ENCODE measurements around the gene WDR88. TPM values are rescaled to one million over a fixed set of nuclear protein-coding genes. Genes with fewer than 3 reads are reported as not detected.

Gene WDR88
- total and polyA plus RNA-seq, 2 experiments from 2014 or later, result not detected

DNA sequence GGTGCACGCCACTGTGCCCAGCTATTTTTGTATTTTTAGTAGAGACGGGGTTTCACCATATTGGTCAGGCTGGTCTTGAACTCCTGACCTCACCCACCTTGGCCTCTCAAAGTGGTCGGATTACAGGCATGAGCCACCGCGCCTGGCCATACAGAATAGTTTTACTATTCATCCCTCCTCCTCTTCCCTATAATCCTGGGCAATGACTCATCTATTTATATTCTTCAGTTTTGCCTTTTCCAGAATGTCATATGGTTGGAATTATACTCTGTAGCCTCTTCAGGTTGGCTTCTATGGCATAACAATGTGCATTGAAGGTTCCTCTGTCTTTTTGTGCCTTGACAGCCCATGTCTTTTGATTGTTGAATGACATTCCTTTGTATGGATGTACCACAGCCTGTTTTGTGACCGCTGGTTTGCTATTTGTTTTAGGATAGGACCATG lies 40.0 kb downstream of the WDR88 start:
- Mint-ChIP-seq H3K27ac (no peak overlapping the region), H3K36me3 (ENCODE audit: low read depth) (peaks cover 13% of the 10 kb centered on the region; the same call in 2 of the 3 replicates), H3K4me3 (no peak overlapping the region), H3K27me3 (ENCODE audit: insufficient read depth, low read depth, poor library complexity) (peaks cover 16% of the 10 kb centered on the region), H3K9me3 (peaks cover 25% of the 10 kb centered on the region), H3K4me1 (peaks cover 10% of the 10 kb centered on the region; the same call in 2 of the 3 replicates)
- Histone ChIP-seq H4K20me1 (replicated peaks; ENCODE audit: insufficient read depth) (peaks cover 4% of the 10 kb centered on the region; the same call in 1 of the 2 replicates), H3K27ac (ENCODE audit: low read depth) (no peak overlapping the region), H3K4me1 (ENCODE audit: insufficient read depth) (peaks cover 3% of the 10 kb centered on the region), H3K4me2 (no peak overlapping the region), H2AFZ (no peak overlapping the region), H3K9me2 (ENCODE audit: insufficient read depth) (no peaks in the 10 kb centered on the region), H3K79me2 (replicated peaks; ENCODE audit: insufficient read depth) (no peaks in the 10 kb centered on the region; the same call in 1 of the 2 replicates), H3F3A (replicated peaks; ENCODE audit: low read depth) (no peaks in the 10 kb centered on the region), H3K27me3 (ENCODE audit: insufficient read depth) (no peaks in the 10 kb centered on the region), H3K36me3 (ENCODE audit: insufficient read depth) (no peaks in the 10 kb centered on the region), H3K4me3 (no peak overlapping the region)
- ATAC-seq, result no peak
- TF ChIP-seq, protein P1, sequence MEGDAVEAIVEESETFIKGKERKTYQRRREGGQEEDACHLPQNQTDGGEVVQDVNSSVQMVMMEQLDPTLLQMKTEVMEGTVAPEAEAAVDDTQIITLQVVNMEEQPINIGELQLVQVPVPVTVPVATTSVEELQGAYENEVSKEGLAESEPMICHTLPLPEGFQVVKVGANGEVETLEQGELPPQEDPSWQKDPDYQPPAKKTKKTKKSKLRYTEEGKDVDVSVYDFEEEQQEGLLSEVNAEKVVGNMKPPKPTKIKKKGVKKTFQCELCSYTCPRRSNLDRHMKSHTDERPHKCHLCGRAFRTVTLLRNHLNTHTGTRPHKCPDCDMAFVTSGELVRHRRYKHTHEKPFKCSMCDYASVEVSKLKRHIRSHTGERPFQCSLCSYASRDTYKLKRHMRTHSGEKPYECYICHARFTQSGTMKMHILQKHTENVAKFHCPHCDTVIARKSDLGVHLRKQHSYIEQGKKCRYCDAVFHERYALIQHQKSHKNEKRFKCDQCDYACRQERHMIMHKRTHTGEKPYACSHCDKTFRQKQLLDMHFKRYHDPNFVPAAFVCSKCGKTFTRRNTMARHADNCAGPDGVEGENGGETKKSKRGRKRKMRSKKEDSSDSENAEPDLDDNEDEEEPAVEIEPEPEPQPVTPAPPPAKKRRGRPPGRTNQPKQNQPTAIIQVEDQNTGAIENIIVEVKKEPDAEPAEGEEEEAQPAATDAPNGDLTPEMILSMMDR (conservative IDR thresholded peaks at IDR 0.05; ENCODE audit: low read depth in 2 of 2), result no peak
- TF ChIP-seq ZNF331 (CRISPR knock-in tag; IDR thresholded peaks at IDR 0.05; ENCODE audit: low read depth) (no peak), EZH2 (IDR thresholded peaks at IDR 0.05; ENCODE audit: low read depth, unreplicated experiment) (no peak)
- DNase-seq (ENCODE audit: low spot score), result no peak

- H3K4me3 ChIP-seq, result no peak overlapping the region
- H4K20me1 ChIP-seq (replicated peaks; ENCODE audit: insufficient read depth), result peaks cover 4% of the 10 kb centered on the region; the same call in 1 of the 2 replicates
- H3K27ac Mint-ChIP-seq, result no peak overlapping the region
- H3K36me3 ChIP-seq (ENCODE audit: insufficient read depth), result no peaks in the 10 kb centered on the region
- ATAC-seq (no peak), DNase-seq (ENCODE audit: low spot score) (no peak)
- H3F3A ChIP-seq (replicated peaks; ENCODE audit: low read depth), result peaks cover 5% of the 10 kb centered on the region; the same call in 1 of the 2 replicates
- H2AFZ ChIP-seq, result no peak overlapping the region
- H3K79me2 ChIP-seq (replicated peaks; ENCODE audit: insufficient read depth), result no peaks in the 10 kb centered on the region; the same call in 1 of the 2 replicates
- H3K4me1 ChIP-seq (ENCODE audit: insufficient read depth), result peaks cover 8% of the 10 kb centered on the region
- H3K27me3 ChIP-seq (ENCODE audit: insufficient read depth), result peaks cover 15% of the 10 kb centered on the region
- no peak overlapping the region; the same call in 2 of the 3 replicates for H3K4me3 Mint-ChIP-seq
- peaks cover 14% of the 10 kb centered on the region; the same call in 2 of the 3 replicates for H3K4me1 Mint-ChIP-seq
- no peaks in the 10 kb centered on the region for H3K9me2 ChIP-seq (ENCODE audit: insufficient read depth)
- H3K27me3 Mint-ChIP-seq (ENCODE audit: insufficient read depth, low read depth, poor library complexity), result peaks cover 19% of the 10 kb centered on the region
- no peak for TF ChIP-seq EZH2 (IDR thresholded peaks at IDR 0.05; ENCODE audit: low read depth, unreplicated experiment)
- no peak for TF ChIP-seq EZH2phosphoT487 (IDR thresholded peaks at IDR 0.05; ENCODE audit: unreplicated experiment)
- no peak for TF ChIP-seq ZNF462 (CRISPR knock-in tag; IDR thresholded peaks at IDR 0.05)
- TF ChIP-seq JUNB (IDR thresholded peaks at IDR 0.05; ENCODE audit: unreplicated experiment), result no peak
- TF ChIP-seq NANOG (IDR thresholded peaks at IDR 0.05; ENCODE audit: borderline replicate concordance), result no peak
- no peak for TF ChIP-seq ZNF114 (CRISPR knock-in tag; IDR thresholded peaks at IDR 0.05)
- TF ChIP-seq, protein P2, sequence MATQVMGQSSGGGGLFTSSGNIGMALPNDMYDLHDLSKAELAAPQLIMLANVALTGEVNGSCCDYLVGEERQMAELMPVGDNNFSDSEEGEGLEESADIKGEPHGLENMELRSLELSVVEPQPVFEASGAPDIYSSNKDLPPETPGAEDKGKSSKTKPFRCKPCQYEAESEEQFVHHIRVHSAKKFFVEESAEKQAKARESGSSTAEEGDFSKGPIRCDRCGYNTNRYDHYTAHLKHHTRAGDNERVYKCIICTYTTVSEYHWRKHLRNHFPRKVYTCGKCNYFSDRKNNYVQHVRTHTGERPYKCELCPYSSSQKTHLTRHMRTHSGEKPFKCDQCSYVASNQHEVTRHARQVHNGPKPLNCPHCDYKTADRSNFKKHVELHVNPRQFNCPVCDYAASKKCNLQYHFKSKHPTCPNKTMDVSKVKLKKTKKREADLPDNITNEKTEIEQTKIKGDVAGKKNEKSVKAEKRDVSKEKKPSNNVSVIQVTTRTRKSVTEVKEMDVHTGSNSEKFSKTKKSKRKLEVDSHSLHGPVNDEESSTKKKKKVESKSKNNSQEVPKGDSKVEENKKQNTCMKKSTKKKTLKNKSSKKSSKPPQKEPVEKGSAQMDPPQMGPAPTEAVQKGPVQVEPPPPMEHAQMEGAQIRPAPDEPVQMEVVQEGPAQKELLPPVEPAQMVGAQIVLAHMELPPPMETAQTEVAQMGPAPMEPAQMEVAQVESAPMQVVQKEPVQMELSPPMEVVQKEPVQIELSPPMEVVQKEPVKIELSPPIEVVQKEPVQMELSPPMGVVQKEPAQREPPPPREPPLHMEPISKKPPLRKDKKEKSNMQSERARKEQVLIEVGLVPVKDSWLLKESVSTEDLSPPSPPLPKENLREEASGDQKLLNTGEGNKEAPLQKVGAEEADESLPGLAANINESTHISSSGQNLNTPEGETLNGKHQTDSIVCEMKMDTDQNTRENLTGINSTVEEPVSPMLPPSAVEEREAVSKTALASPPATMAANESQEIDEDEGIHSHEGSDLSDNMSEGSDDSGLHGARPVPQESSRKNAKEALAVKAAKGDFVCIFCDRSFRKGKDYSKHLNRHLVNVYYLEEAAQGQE (IDR thresholded peaks at IDR 0.05; ENCODE audit: unreplicated experiment), result no peak
- no peak overlapping the region for H3K27ac ChIP-seq (ENCODE audit: low read depth)
- H3K4me2 ChIP-seq, result no peak overlapping the region
- H3K36me3 Mint-ChIP-seq (ENCODE audit: low read depth), result peaks cover 5% of the 10 kb centered on the region; the same call in 2 of the 3 replicates
- H3K9me3 Mint-ChIP-seq, result peaks cover 3% of the 10 kb centered on the region; the same call in 2 of the 3 replicates
Measured at GRCh38 chr19:33174186-33174585, 42.3 kb downstream of the WDR88 start.
